ENCODE data around the gene ENPP1.
"Not testable (repeated sequence)": the region's sequence is repeated elsewhere in the genome, so short reads cannot be mapped to it uniquely, and the experiment has no call there.

The ENPP1 gene

GRCh38 chr6:131854803-131855202, 47.0 kb downstream of the ENPP1 start:
- no peak overlapping the region for H3K4me3 ChIP-seq (ENCODE audit: low read length)
- H3K4me1 ChIP-seq (ENCODE audit: control insufficient read depth, insufficient read depth, low read length), result peaks cover 8% of the 10 kb centered on the region
- H3K9me3 ChIP-seq (replicated peaks; ENCODE audit: low read length), result no peaks in the 10 kb centered on the region
- H3K27me3 ChIP-seq (ENCODE audit: control insufficient read depth, insufficient read depth, low read length), result no peaks in the 10 kb centered on the region
- no peak overlapping the region for H3K4me2 ChIP-seq (ENCODE audit: low read length)
- peaks cover 4% of the 10 kb centered on the region for H3K36me3 ChIP-seq (ENCODE audit: insufficient read depth, low read length)
- H3K9ac ChIP-seq (ENCODE audit: low read depth, low read length), result no peak overlapping the region

- H3K4me1 ChIP-seq (ENCODE audit: control insufficient read depth, insufficient read depth, low read length), result peaks cover 8% of the 10 kb centered on the region
- no peak overlapping the region for H3K4me3 ChIP-seq (ENCODE audit: low read length)
- no peaks in the 10 kb centered on the region for H3K9me3 ChIP-seq (replicated peaks; ENCODE audit: low read length)
- H3K36me3 ChIP-seq (ENCODE audit: insufficient read depth, low read length), result peaks cover 4% of the 10 kb centered on the region
- peak overlapping the region; percentile 57 for H3K4me2 ChIP-seq (ENCODE audit: low read length)
- no peaks in the 10 kb centered on the region for H3K27me3 ChIP-seq (ENCODE audit: control insufficient read depth, insufficient read depth, low read length)
- H3K9ac ChIP-seq (ENCODE audit: low read depth, low read length), result peak overlapping the region; percentile 48
Measured at GRCh38 chr6:131858765-131859415, 51.1 kb downstream of the ENPP1 start.

- H3K9ac ChIP-seq (ENCODE audit: low read depth, low read length); H3K4me3 ChIP-seq (ENCODE audit: low read length); H3K36me3 ChIP-seq (ENCODE audit: insufficient read depth, low read length); H3K27me3 ChIP-seq (ENCODE audit: control insufficient read depth, insufficient read depth, low read length); H3K4me2 ChIP-seq (ENCODE audit: low read length); H3K9me3 ChIP-seq (replicated peaks; ENCODE audit: low read length): not testable (repeated sequence)
- H3K4me1 ChIP-seq (ENCODE audit: control insufficient read depth, insufficient read depth, low read length), result peaks cover 13% of the 10 kb centered on the region
Measured at GRCh38 chr6:131859658-131860057, 51.8 kb downstream of the ENPP1 start.

GRCh38 chr6:131861381-131861780, 53.6 kb downstream of the ENPP1 start:
- H3K9me3 ChIP-seq (replicated peaks; ENCODE audit: low read length), result no peaks in the 10 kb centered on the region
- H3K4me2 ChIP-seq (ENCODE audit: low read length), result no peak overlapping the region
- H3K4me3 ChIP-seq (ENCODE audit: low read length), result no peak overlapping the region
- H3K36me3 ChIP-seq (ENCODE audit: insufficient read depth, low read length), result peaks cover 3% of the 10 kb centered on the region
- H3K9ac ChIP-seq (ENCODE audit: low read depth, low read length), result no peak overlapping the region
- H3K27me3 ChIP-seq (ENCODE audit: control insufficient read depth, insufficient read depth, low read length), result no peaks in the 10 kb centered on the region
- peaks cover 16% of the 10 kb centered on the region for H3K4me1 ChIP-seq (ENCODE audit: control insufficient read depth, insufficient read depth, low read length)

- peaks cover 16% of the 10 kb centered on the region for H3K4me1 ChIP-seq (ENCODE audit: control insufficient read depth, insufficient read depth, low read length)
- H3K36me3 ChIP-seq (ENCODE audit: insufficient read depth, low read length), result peaks cover 3% of the 10 kb centered on the region
- H3K4me2 ChIP-seq (ENCODE audit: low read length), result no peak overlapping the region
- no peaks in the 10 kb centered on the region for H3K9me3 ChIP-seq (replicated peaks; ENCODE audit: low read length)
- H3K4me3 ChIP-seq (ENCODE audit: low read length), result no peak overlapping the region
- H3K27me3 ChIP-seq (ENCODE audit: control insufficient read depth, insufficient read depth, low read length), result no peaks in the 10 kb centered on the region
- no peak overlapping the region for H3K9ac ChIP-seq (ENCODE audit: low read depth, low read length)
Measured at GRCh38 chr6:131862476-131862875, 54.7 kb downstream of the ENPP1 start.

- Histone ChIP-seq H3K27me3 (ENCODE audit: control insufficient read depth, insufficient read depth, low read length) (no peaks in the 10 kb centered on the region), H3K9ac (ENCODE audit: low read depth, low read length) (no peak overlapping the region), H3K4me1 (ENCODE audit: control insufficient read depth, insufficient read depth, low read length) (peaks cover 8% of the 10 kb centered on the region), H3K9me3 (replicated peaks; ENCODE audit: low read length) (no peaks in the 10 kb centered on the region), H3K4me2 (ENCODE audit: low read length) (no peak overlapping the region), H3K36me3 (ENCODE audit: insufficient read depth, low read length) (peaks cover 3% of the 10 kb centered on the region), H3K4me3 (ENCODE audit: low read length) (no peak overlapping the region)
Measured at GRCh38 chr6:131867744-131868143, 59.9 kb downstream of the ENPP1 start.

- Histone ChIP-seq H3K4me1 (ENCODE audit: control insufficient read depth, insufficient read depth, low read length) (peaks cover 8% of the 10 kb centered on the region), H3K9ac (ENCODE audit: low read depth, low read length) (no peak overlapping the region), H3K4me2 (ENCODE audit: low read length) (no peak overlapping the region), H3K9me3 (replicated peaks; ENCODE audit: low read length) (no peaks in the 10 kb centered on the region), H3K4me3 (ENCODE audit: low read length) (no peak overlapping the region), H3K27me3 (ENCODE audit: control insufficient read depth, insufficient read depth, low read length) (no peaks in the 10 kb centered on the region), H3K36me3 (ENCODE audit: insufficient read depth, low read length) (peaks cover 3% of the 10 kb centered on the region)
Measured at GRCh38 chr6:131868836-131869235, 61.0 kb downstream of the ENPP1 start.

GRCh38 chr6:131875647-131876046, 67.8 kb downstream of the ENPP1 start:
- H3K4me1 ChIP-seq (ENCODE audit: control insufficient read depth, insufficient read depth, low read length), result no peaks in the 10 kb centered on the region
- peaks cover 2% of the 10 kb centered on the region for H3K36me3 ChIP-seq (ENCODE audit: insufficient read depth, low read length)
- H3K4me2 ChIP-seq (ENCODE audit: low read length), result no peak overlapping the region
- no peak overlapping the region for H3K4me3 ChIP-seq (ENCODE audit: low read length)
- H3K27me3 ChIP-seq (ENCODE audit: control insufficient read depth, insufficient read depth, low read length), result no peaks in the 10 kb centered on the region
- H3K9ac ChIP-seq (ENCODE audit: low read depth, low read length), result no peak overlapping the region
- no peaks in the 10 kb centered on the region for H3K9me3 ChIP-seq (replicated peaks; ENCODE audit: low read length)

- Histone ChIP-seq H3K27me3 (ENCODE audit: control insufficient read depth, insufficient read depth, low read length) (no peaks in the 10 kb centered on the region), H3K9me3 (replicated peaks; ENCODE audit: low read length) (no peaks in the 10 kb centered on the region), H3K9ac (ENCODE audit: low read depth, low read length) (no peak overlapping the region), H3K36me3 (ENCODE audit: insufficient read depth, low read length) (peaks cover 4% of the 10 kb centered on the region), H3K4me2 (ENCODE audit: low read length) (no peak overlapping the region), H3K4me3 (ENCODE audit: low read length) (no peak overlapping the region), H3K4me1 (ENCODE audit: control insufficient read depth, insufficient read depth, low read length) (no peaks in the 10 kb centered on the region)
Measured at GRCh38 chr6:131876545-131876944, 68.7 kb downstream of the ENPP1 start.

- Histone ChIP-seq H3K4me3 (ENCODE audit: low read length) (no peak overlapping the region), H3K4me1 (ENCODE audit: control insufficient read depth, insufficient read depth, low read length) (no peaks in the 10 kb centered on the region), H3K27me3 (ENCODE audit: control insufficient read depth, insufficient read depth, low read length) (no peaks in the 10 kb centered on the region), H3K36me3 (ENCODE audit: insufficient read depth, low read length) (peaks cover 4% of the 10 kb centered on the region), H3K4me2 (ENCODE audit: low read length) (no peak overlapping the region), H3K9ac (ENCODE audit: low read depth, low read length) (no peak overlapping the region), H3K9me3 (replicated peaks; ENCODE audit: low read length) (no peaks in the 10 kb centered on the region)
Measured at GRCh38 chr6:131877999-131878789, 70.4 kb downstream of the ENPP1 start.

- Histone ChIP-seq H3K4me1 (ENCODE audit: control insufficient read depth, insufficient read depth, low read length) (no peaks in the 10 kb centered on the region), H3K9ac (ENCODE audit: low read depth, low read length) (no peak overlapping the region), H3K36me3 (ENCODE audit: insufficient read depth, low read length) (peaks cover 4% of the 10 kb centered on the region), H3K9me3 (replicated peaks; ENCODE audit: low read length) (no peaks in the 10 kb centered on the region), H3K4me3 (ENCODE audit: low read length) (no peak overlapping the region), H3K4me2 (ENCODE audit: low read length) (no peak overlapping the region), H3K27me3 (ENCODE audit: control insufficient read depth, insufficient read depth, low read length) (no peaks in the 10 kb centered on the region)
Measured at GRCh38 chr6:131883016-131883415, 75.2 kb downstream of the ENPP1 start.

- H3K4me2 ChIP-seq (ENCODE audit: low read length), result no peak overlapping the region
- H3K27me3 ChIP-seq (ENCODE audit: control insufficient read depth, insufficient read depth, low read length), result no peaks in the 10 kb centered on the region
- no peak overlapping the region for H3K4me3 ChIP-seq (ENCODE audit: low read length)
- no peaks in the 10 kb centered on the region for H3K4me1 ChIP-seq (ENCODE audit: control insufficient read depth, insufficient read depth, low read length)
- H3K9ac ChIP-seq (ENCODE audit: low read depth, low read length), result no peak overlapping the region
- peaks cover 18% of the 10 kb centered on the region for H3K36me3 ChIP-seq (ENCODE audit: insufficient read depth, low read length)
- H3K9me3 ChIP-seq (replicated peaks; ENCODE audit: low read length), result no peaks in the 10 kb centered on the region
Measured at GRCh38 chr6:131885237-131885636, 77.4 kb downstream of the ENPP1 start.

All from skeletal muscle satellite cell (primary cell).